ENCODE measurements around the gene PIWIL4.

DNA sequence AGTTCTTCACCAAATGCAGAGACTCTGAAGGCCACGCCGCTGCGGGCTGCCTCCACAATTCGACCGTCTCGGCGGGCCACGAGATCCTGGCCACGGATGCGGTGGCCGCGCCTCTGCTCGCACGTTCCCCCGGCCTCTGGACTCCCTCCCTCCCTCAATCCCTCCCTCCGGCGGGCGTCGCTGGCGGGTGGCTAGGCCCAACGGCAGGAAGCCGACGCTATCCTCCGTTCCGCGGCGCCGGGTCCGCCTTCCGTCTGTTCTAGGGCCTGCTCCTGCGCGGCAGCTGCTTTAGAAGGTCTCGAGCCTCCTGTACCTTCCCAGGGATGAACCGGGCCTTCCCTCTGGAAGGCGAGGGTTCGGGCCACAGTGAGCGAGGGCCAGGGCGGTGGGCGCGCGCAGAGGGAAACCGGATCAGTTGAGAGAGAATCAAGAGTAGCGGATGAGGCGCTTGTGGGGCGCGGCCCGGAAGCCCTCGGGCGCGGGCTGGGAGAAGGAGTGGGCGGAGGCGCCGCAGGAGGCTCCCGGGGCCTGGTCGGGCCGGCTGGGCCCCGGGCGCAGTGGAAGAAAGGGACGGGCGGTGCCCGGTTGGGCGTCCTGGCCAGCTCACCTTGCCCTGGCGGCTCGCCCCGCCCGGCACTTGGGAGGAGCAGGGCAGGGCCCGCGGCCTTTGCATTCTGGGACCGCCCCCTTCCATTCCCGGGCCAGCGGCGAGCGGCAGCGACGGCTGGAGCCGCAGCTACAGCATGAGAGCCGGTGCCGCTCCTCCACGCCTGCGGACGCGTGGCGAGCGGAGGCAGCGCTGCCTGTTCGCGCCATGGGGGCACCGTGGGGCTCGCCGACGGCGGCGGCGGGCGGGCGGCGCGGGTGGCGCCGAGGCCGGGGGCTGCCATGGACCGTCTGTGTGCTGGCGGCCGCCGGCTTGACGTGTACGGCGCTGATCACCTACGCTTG lies 23.2 kb upstream of the PIWIL4 start, which contains the start of gene FUT4:
- TF ChIP-seq, protein P1, sequence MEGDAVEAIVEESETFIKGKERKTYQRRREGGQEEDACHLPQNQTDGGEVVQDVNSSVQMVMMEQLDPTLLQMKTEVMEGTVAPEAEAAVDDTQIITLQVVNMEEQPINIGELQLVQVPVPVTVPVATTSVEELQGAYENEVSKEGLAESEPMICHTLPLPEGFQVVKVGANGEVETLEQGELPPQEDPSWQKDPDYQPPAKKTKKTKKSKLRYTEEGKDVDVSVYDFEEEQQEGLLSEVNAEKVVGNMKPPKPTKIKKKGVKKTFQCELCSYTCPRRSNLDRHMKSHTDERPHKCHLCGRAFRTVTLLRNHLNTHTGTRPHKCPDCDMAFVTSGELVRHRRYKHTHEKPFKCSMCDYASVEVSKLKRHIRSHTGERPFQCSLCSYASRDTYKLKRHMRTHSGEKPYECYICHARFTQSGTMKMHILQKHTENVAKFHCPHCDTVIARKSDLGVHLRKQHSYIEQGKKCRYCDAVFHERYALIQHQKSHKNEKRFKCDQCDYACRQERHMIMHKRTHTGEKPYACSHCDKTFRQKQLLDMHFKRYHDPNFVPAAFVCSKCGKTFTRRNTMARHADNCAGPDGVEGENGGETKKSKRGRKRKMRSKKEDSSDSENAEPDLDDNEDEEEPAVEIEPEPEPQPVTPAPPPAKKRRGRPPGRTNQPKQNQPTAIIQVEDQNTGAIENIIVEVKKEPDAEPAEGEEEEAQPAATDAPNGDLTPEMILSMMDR (conservative IDR thresholded peaks at IDR 0.05; ENCODE audit: low read length): no peak
- no peak for TF ChIP-seq EZH2phosphoT487 (IDR thresholded peaks at IDR 0.05; ENCODE audit: borderline replicate concordance, low read depth, low read length)
